Measurements from ENCODE around the gene USP13. TPM values are rescaled to one million over a fixed set of nuclear protein-coding genes. Genes with fewer than 3 reads are reported as not detected.

Gene USP13
- total and polyA plus RNA-seq, 4 donors: 2.4 to 7.3 (median 4.2) TPM

- TF ChIP-seq CTCF (IDR thresholded peaks at IDR 0.05; ENCODE audit: low read depth, low read length, missing input control): no peak
- no peak for TF ChIP-seq YY1 (IDR thresholded peaks at IDR 0.05)
- no peak for TF ChIP-seq HNF4A (conservative IDR thresholded peaks at IDR 0.05)
- TF ChIP-seq MAX (IDR thresholded peaks at IDR 0.05): no peak
- no peak for TF ChIP-seq RAD21 (IDR thresholded peaks at IDR 0.05)
- TF ChIP-seq EGR1 (IDR thresholded peaks at IDR 0.05; ENCODE audit: low read depth in 2 of 2): no peak
- no peak for TF ChIP-seq RXRA (IDR thresholded peaks at IDR 0.05)
- no peak for TF ChIP-seq FOXA2 (IDR thresholded peaks at IDR 0.05)
- no peak for TF ChIP-seq ZBTB33 (IDR thresholded peaks at IDR 0.05)
- no peak for TF ChIP-seq JUND (IDR thresholded peaks at IDR 0.05)
- no peak for TF ChIP-seq NR2F2 (IDR thresholded peaks at IDR 0.05)
- TF ChIP-seq FOXA1 (IDR thresholded peaks at IDR 0.05): no peak
- H3K36me3 ChIP-seq (ENCODE audit: control insufficient read depth in 4 of 4, insufficient read depth in 3 of 4, low read depth in 1 of 4, low read length in 3 of 4): peaks cover 3 to 8% (median 5%) of the 10 kb centered on the region in 4 donors
- H3K27ac ChIP-seq (ENCODE audit: low read depth in 1 of 2, low read length in 2 of 2): no peak overlapping the region
- H3K27me3 ChIP-seq (ENCODE audit: control insufficient read depth in 4 of 4, insufficient read depth in 4 of 4, low read length in 3 of 4): no peaks in the 10 kb centered on the region
- 92% methylated on average over 5 of the region's 5 CpGs for WGBS
- no peak overlapping the region for H3K4me3 ChIP-seq (ENCODE audit: low read depth in 1 of 3, low read length in 3 of 3)
- no peak for DNase-seq (ENCODE audit: low spot score)
- H3K4me1 ChIP-seq (ENCODE audit: control insufficient read depth in 4 of 4, insufficient read depth in 4 of 4, low read length in 3 of 4): no peaks in the 10 kb centered on the region
- H3K9me3 ChIP-seq (ENCODE audit: control insufficient read depth in 4 of 4, low read length in 3 of 4): no peaks in the 10 kb centered on the region
- H3K9ac ChIP-seq (ENCODE audit: low read depth in 1 of 2, low read length in 2 of 2): no peak overlapping the region
Measured at GRCh38 chr3:179726075-179726699, 73.3 kb downstream of the USP13 start.

DNA sequence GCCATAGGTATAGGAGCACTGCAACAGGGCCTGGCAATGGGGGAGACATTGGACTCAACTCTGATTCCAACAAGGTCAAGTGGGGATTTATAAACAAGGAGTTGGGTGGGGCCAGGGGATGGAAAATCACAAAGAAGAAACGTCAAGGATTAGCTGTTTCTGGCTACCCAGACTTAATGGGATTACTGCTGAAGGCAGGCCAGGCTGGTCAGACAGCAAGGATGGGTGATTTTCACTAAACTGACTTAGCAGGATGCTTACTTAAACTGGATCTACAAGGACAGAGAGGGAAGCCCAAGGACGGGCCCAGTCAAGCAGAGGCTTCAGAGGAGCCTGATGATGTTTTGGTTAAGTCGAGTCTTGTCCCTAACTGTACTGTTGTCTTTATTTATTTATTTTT is 76.2 kb downstream of the USP13 start:
- DNase-seq (ENCODE audit: low spot score): no peak
- TF ChIP-seq RAD21 (IDR thresholded peaks at IDR 0.05) (no peak), HNF4G (IDR thresholded peaks at IDR 0.05) (no peak), GABPA (IDR thresholded peaks at IDR 0.05 in 1 of 2, conservative IDR thresholded peaks at IDR 0.05 in 1 of 2) (no peak), RXRA (IDR thresholded peaks at IDR 0.05) (no peak), JUND (IDR thresholded peaks at IDR 0.05) (no peak), ZBTB33 (IDR thresholded peaks at IDR 0.05) (no peak)
- TF ChIP-seq, protein P1, sequence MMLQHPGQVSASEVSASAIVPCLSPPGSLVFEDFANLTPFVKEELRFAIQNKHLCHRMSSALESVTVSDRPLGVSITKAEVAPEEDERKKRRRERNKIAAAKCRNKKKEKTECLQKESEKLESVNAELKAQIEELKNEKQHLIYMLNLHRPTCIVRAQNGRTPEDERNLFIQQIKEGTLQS (IDR thresholded peaks at IDR 0.05): no peak
- Histone ChIP-seq H3K9ac (ENCODE audit: low read depth in 1 of 2, low read length in 2 of 2) (no peak overlapping the region), H3K27ac (ENCODE audit: low read depth in 1 of 2, low read length in 2 of 2) (no peak overlapping the region), H3K27me3 (ENCODE audit: control insufficient read depth in 4 of 4, insufficient read depth in 4 of 4, low read length in 3 of 4) (no peaks in the 10 kb centered on the region), H3K4me3 (ENCODE audit: low read depth in 1 of 3, low read length in 3 of 3) (no peak overlapping the region), H3K4me1 (ENCODE audit: control insufficient read depth in 4 of 4, insufficient read depth in 4 of 4, low read length in 3 of 4) (peaks cover 0 to 4% (median 0%) of the 10 kb centered on the region in 4 donors), H3K36me3 (ENCODE audit: control insufficient read depth in 4 of 4, insufficient read depth in 3 of 4, low read depth in 1 of 4, low read length in 3 of 4) (peaks cover 3 to 10% (median 3%) of the 10 kb centered on the region in 4 donors), H3K9me3 (ENCODE audit: control insufficient read depth in 4 of 4, low read length in 3 of 4) (no peaks in the 10 kb centered on the region)
- 95% methylated on average over 3 of the region's 3 CpGs for WGBS
